Cardiac septum (tissue), 1 donor: Measurements from ENCODE around the gene KLHL36. TPM values are rescaled to one million over a fixed set of nuclear protein-coding genes. Genes with fewer than 3 reads are reported as not detected.
A peak's percentile ranks its signal among the peaks of the same experiment; 100 is the strongest.

Experiments
- DNase-seq: peaks from one replicate; pipeline ENCODE4 v3.0.0-alpha.2; 2020; ENCODE audit warnings: low spot score
- intact Hi-C: fragments of 100-400 bp; cut with DNase I; formaldehyde crosslinking; loops from one replicate; pipeline ENCODE4 v1.14.0; 2022
- total RNA-seq: library from RNA; stranded (reverse); fragmentation: NEBNext Ultra II Directional; extraction: Animal tissue kit (Norgen Biotek cat#: 25700); gene quantifications from one replicate; pipeline ENCODE4 v1.2.1, GENCODE V29; 2021
- donor health status: DM: no; HTN: no; CAD: no.

Gene KLHL36
- total RNA-seq, 1 donor from 2014 or later: 53.2 TPM

GRCh38 chr16:84663433-84664101 is 15.3 kb downstream of the KLHL36 start:
- intact Hi-C loops: no loop called here
- no peak for DNase-seq

GRCh38 chr16:84665359-84665758 is 17.0 kb downstream of the KLHL36 start:
- intact Hi-C loops: no loop called here
- DNase-seq: no peak

- DNase-seq: no peak
- intact Hi-C loops: no loop called here
These were observed 17.5 kb downstream of the KLHL36 start for GRCh38 chr16:84665843-84666242.

GRCh38 chr16:84667600-84668309 is 19.4 kb downstream of the KLHL36 start:
- no peak for DNase-seq
- intact Hi-C loops: no loop called here

GRCh38 chr16:84670063-84670462 is 21.8 kb downstream of the KLHL36 start:
- DNase-seq: no peak
- intact Hi-C loops: no loop called here

GRCh38 chr16:84672276-84673202 is 24.2 kb downstream of the KLHL36 start:
- intact Hi-C loops: loop anchor here (1.0 kb wide), 1 partner anchor 54 kb away; no protein-coding TSS in a partner anchor
- peak; percentile 90 for DNase-seq

GRCh38 chr16:84673203-84673535 is 24.9 kb downstream of the KLHL36 start:
- no peak for DNase-seq
- intact Hi-C loops: no loop called here

GRCh38 chr16:84673561-84673960 is 25.2 kb downstream of the KLHL36 start:
- no peak for DNase-seq
- intact Hi-C loops: no loop called here

- intact Hi-C loops: no loop called here
These were observed 27.1 kb downstream of the KLHL36 start for GRCh38 chr16:84675423-84675822.

GRCh38 chr16:84675884-84676283 is 27.6 kb downstream of the KLHL36 start:
- intact Hi-C loops: no loop called here
- DNase-seq: no peak

More at GRCh38 chr16:84675423-84675822, 27.1 kb downstream of the KLHL36 start:
- DNase-seq: no peak

- no peak for DNase-seq
- intact Hi-C loops: no loop called here
These were observed 28.9 kb downstream of the KLHL36 start for GRCh38 chr16:84677017-84677803.

- intact Hi-C loops: no loop called here
- DNase-seq: no peak
These were observed 29.5 kb downstream of the KLHL36 start for GRCh38 chr16:84677849-84678248.

- intact Hi-C loops: no loop called here
- no peak for DNase-seq
These were observed 30.2 kb downstream of the KLHL36 start for GRCh38 chr16:84678541-84678940.

- no peak for DNase-seq
- intact Hi-C loops: no loop called here
These were observed 32.0 kb downstream of the KLHL36 start for GRCh38 chr16:84680165-84680842.

GRCh38 chr16:84680843-84681629 is 32.7 kb downstream of the KLHL36 start:
- DNase-seq: no peak
- intact Hi-C loops: no loop called here

GRCh38 chr16:84683691-84684591 is 35.6 kb downstream of the KLHL36 start:
- no peak for DNase-seq

GRCh38 chr16:84684592-84684965 is 36.3 kb downstream of the KLHL36 start:
- intact Hi-C loops: no loop called here

More at GRCh38 chr16:84683691-84684591, 35.6 kb downstream of the KLHL36 start:
- intact Hi-C loops: no loop called here

More at GRCh38 chr16:84684592-84684965, 36.3 kb downstream of the KLHL36 start:
- no peak for DNase-seq
